Posterior cingulate gyrus (tissue), 11 donors: ENCODE data around the gene DAB2IP.
"Not testable (repeated sequence)": the region's sequence is repeated elsewhere in the genome, so short reads cannot be mapped to it uniquely, and the experiment has no call there.

Source experiments
- DNase-seq, 10 donors: peaks; one replicate each; pipeline versions ENCODE4 v3.0.0 to v3.0.0-alpha.2; 2020 to 2021; ENCODE audit warnings: mixed read lengths in 3 of 10
- intact Hi-C: fragments of 100-400 bp; cut with DNase I; formaldehyde crosslinking; loops from one replicate; pipeline ENCODE4 v1.15.1; 2023

The DAB2IP gene

GRCh38 chr9:121651295-121652020, at the start of gene DAB2IP:
DAB2IP (plus strand) TSS chr9:121651634; CDS start chr9:121651776, 142 bp downstream.
- intact Hi-C loops: no loop called here
- peak; percentile 53 to 95 (median 64) for DNase-seq

- intact Hi-C loops: loop anchor here (10.0 kb wide), 1 partner anchor 48 kb away; no protein-coding TSS in a partner anchor
- peak in 2 of 10 donors; percentile 23 to 46 for DNase-seq
Observed at GRCh38 chr9:121603028-121603427, 48.4 kb upstream of the DAB2IP start.

- peak in 1 of 10 donors; percentile 56 for DNase-seq
- intact Hi-C loops: loop anchor here (10.0 kb wide), 1 partner anchor 49 kb away; no protein-coding TSS in a partner anchor
Observed at GRCh38 chr9:121604242-121604641, 47.2 kb upstream of the DAB2IP start.

- intact Hi-C loops: loop anchor here (10.0 kb wide), 1 partner anchor 50 kb away; no protein-coding TSS in a partner anchor
- DNase-seq: peak in 1 of 10 donors; percentile 51
Observed at GRCh38 chr9:121604654-121605053, 46.8 kb upstream of the DAB2IP start.

GRCh38 chr9:121607434-121608167, 43.8 kb upstream of the DAB2IP start:
- DNase-seq: peak in 1 of 10 donors; percentile 29
- intact Hi-C loops: loop anchor here (10.0 kb wide), 1 partner anchor 53 kb away; no protein-coding TSS in a partner anchor

GRCh38 chr9:121608168-121608853, 43.1 kb upstream of the DAB2IP start:
- peak in 1 of 10 donors; percentile 23 for DNase-seq
- intact Hi-C loops: loop anchor here (10.0 kb wide), 1 partner anchor 54 kb away; no protein-coding TSS in a partner anchor

GRCh38 chr9:121609822-121610637, 41.4 kb upstream of the DAB2IP start:
- DNase-seq: peak in 6 of 10 donors; percentile 29 to 90 (median 62)
- intact Hi-C loops: loop anchor here (10.0 kb wide), 1 partner anchor 55 kb away; no protein-coding TSS in a partner anchor

- DNase-seq: no peak
- intact Hi-C loops: no loop called here
Observed at GRCh38 chr9:121610638-121610953, 40.8 kb upstream of the DAB2IP start.

GRCh38 chr9:121612511-121612998, 38.9 kb upstream of the DAB2IP start:
- intact Hi-C loops: no loop called here
- DNase-seq: peak in 2 of 10 donors; percentile 14 to 55

GRCh38 chr9:121613009-121613752, 38.3 kb upstream of the DAB2IP start:
- intact Hi-C loops: no loop called here
- peak in 1 of 10 donors; percentile 31 for DNase-seq

- DNase-seq: peak in 1 of 10 donors; percentile 82
- intact Hi-C loops: no loop called here
Observed at GRCh38 chr9:121616123-121616755, 35.2 kb upstream of the DAB2IP start.

- peak in 1 of 10 donors; percentile 2 for DNase-seq
- intact Hi-C loops: no loop called here
Observed at GRCh38 chr9:121618504-121618903, 32.9 kb upstream of the DAB2IP start.

GRCh38 chr9:121618910-121619309, 32.5 kb upstream of the DAB2IP start:
- intact Hi-C loops, DNase-seq: not testable (repeated sequence)

GRCh38 chr9:121619545-121620324, 31.7 kb upstream of the DAB2IP start:
- peak in 1 of 10 donors; percentile 22 for DNase-seq
- intact Hi-C loops: no loop called here

- intact Hi-C loops: no loop called here
- DNase-seq: peak in 1 of 10 donors; percentile 8
Observed at GRCh38 chr9:121620325-121620673, 31.1 kb upstream of the DAB2IP start.

- intact Hi-C loops: no loop called here
- peak in 2 of 10 donors; percentile 46 to 47 for DNase-seq
Observed at GRCh38 chr9:121620777-121621449, 30.5 kb upstream of the DAB2IP start.
